RCC 7860 (cell line): Measurements from ENCODE around the gene FBN1.

ENCODE experiments used
- DNase-seq: peaks from one replicate; pipeline ENCODE4 v3.0.0-alpha.2; 2015; ENCODE audit warnings: low spot score
- FAIRE-seq: peaks from 2 replicates; lab custom pipeline; 2012; peaks lifted over from hg19 to GRCh38; lab: Jason Lieb, UNC

FBN1 gene

GRCh38 chr15:48582452-48583247, 62.9 kb downstream of the FBN1 start:
- peak; percentile 12 for DNase-seq
- no peak for FAIRE-seq

DNA sequence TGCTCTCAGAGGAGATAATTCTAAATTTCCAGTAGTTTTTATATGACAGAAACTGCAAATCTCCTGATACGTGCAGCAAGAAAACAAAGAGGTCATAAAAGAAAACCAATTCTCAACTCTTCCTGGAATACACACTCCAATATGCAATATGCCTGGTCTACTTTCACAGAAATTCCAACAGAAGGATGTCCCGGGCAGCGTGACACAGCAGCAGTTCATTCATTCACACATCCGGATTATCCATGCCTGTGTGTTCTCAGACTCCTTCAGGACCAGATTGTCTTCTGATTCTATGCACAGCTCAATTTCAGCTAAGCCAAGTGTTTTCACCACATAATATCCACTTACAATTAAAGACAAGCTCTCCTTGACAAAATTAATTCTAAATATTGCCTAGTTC, 64.3 kb downstream of the FBN1 start:
- FAIRE-seq: no peak
- DNase-seq: no peak

DNA sequence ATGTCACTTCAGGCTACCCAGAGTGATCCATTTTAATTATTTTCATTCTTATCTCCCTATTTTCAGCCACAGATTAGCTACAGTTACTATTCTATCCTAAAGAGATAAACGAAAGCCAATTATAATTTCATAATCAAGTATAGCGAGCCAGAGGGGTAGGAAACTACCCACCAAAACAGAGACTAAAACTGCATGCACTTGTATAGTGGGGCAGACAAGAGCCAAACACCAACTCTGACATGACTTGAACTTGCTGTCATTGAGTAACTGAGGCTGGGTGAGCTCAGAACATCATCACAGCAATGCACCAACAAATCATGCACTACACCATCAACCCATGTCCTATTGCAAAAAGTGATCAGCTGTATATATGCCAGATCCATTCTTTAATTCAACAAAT, 64.8 kb downstream of the FBN1 start:
- FAIRE-seq: no peak
- DNase-seq: no peak

GRCh38 chr15:48579945-48580671, 65.4 kb downstream of the FBN1 start:
- DNase-seq (peak; percentile 35), FAIRE-seq (peak; percentile 35)

DNA sequence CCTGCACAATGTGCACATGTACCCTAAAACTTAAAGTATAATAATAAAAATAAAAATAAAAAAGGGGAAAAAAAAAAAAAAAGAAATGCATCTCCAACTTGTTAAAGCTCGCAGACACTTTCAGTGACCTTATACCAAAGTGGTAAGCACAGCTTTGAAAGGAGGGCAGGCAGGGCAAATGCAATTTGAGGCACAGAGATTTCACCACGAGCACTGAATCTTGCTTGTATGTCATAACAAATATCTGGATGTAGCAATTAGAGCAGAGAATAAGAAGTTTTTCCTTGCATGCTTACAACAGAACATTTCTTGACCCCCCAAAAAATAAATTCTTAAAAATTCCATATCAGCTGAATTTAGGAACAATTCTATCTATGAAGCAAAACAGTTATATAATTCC, 66.5 kb downstream of the FBN1 start:
- DNase-seq (no peak), FAIRE-seq (no peak)

- no peak for FAIRE-seq
Observed at GRCh38 chr15:48577469-48577868, 68.0 kb downstream of the FBN1 start.

DNA sequence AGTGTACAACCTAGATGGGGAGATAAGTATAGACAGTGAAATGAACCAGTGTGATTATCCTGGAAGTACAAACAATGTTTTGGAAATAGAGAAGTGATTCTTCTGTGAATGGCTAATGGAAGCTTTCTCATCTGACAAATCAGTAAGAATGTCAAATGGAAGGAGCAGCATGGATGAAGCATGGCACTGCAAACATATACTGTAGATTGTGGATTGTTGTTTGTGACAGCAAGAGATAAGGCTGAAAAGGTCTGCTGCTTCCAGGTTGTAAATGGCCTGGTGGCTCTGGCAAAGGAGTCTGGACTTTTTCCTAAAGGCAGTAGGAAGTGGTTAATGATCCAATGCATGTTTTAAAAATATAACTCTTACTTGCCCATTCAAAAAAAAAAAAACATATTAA, 71.3 kb downstream of the FBN1 start:
- DNase-seq (no peak), FAIRE-seq (no peak)

More at GRCh38 chr15:48577469-48577868, 68.0 kb downstream of the FBN1 start:
- DNase-seq: no peak

DNA sequence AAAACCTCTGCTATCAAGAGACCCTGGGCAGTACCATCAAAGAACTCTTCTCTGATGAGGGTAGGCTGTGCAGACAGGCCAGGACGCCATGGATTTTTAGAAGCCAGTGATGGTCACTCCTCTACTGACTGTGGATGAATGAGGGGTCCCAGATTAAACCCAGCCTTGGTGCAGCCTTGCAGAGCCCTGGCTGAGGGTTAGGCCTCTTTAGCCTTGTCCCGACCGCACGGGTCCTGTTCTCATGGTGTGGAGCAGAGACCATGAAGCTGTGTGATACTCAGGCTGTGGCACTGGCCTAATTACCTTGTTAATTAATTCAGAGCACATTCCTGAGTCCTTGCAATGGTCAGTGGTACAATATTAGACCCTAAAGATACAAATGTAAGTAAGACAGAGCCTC, 71.7 kb downstream of the FBN1 start:
- DNase-seq (no peak), FAIRE-seq (no peak)

DNA sequence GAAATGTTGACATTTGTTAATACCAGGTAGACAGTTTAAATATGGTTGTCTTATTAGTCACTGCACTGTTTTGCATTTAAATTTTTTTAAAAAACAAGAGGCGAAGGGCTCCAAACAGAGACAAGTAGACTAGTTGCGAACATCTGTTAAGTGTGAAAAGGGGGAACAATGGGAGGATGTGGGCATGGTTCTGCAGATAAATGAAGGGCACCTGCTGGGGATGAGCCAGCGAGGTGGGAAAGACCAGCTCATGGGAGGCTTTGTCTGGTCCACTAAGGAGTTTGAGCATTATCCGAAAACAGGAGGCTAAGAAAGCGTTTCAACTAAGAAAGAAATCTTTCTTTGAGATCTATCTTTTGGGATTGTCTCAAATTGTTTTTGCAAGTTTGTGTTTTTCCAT, 72.7 kb downstream of the FBN1 start:
- no peak for FAIRE-seq
- no peak for DNase-seq

- no peak for FAIRE-seq
- no peak for DNase-seq
Observed at GRCh38 chr15:48571510-48571909, 74.0 kb downstream of the FBN1 start.

GRCh38 chr15:48570822-48571221, 74.7 kb downstream of the FBN1 start:
- DNase-seq (no peak), FAIRE-seq (no peak)

DNA sequence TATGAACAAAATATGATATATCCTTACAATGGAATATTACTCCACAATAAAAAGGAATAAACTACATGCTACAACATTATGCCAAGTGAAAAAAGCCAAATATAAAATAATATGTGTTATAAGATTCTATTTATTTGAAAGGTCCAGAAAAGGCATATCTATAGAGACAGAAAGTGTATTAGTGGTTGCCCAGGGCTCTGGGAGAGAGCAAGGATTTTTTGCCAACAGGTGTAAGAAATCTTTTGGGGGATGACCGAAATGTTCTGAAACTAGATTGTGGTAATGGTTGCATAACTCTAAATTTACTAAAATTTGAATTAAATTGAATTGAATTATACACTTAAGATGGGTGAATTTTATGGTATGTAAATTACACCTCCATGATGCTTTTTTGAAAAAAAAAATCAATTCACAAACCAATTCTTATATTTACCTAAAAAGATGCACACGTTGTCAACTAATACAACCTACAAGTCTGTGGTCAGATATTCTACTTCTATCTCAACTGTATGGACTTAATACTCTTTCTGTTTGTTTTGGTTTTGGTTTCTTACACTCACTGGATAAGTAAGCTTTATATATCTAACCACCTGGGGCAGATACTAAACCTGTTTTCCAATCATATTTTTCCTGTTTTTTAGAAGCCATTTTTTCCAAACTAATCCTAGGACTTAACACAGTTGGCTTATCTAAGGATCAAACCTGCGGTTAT, 75.8 kb downstream of the FBN1 start:
- FAIRE-seq: no peak
- DNase-seq: no peak

- DNase-seq (no peak), FAIRE-seq (no peak)
Observed at GRCh38 chr15:48566668-48567067, 78.8 kb downstream of the FBN1 start.

GRCh38 chr15:48565560-48566482, 79.7 kb downstream of the FBN1 start:
- DNase-seq (no peak), FAIRE-seq (peak; percentile 47)

DNA sequence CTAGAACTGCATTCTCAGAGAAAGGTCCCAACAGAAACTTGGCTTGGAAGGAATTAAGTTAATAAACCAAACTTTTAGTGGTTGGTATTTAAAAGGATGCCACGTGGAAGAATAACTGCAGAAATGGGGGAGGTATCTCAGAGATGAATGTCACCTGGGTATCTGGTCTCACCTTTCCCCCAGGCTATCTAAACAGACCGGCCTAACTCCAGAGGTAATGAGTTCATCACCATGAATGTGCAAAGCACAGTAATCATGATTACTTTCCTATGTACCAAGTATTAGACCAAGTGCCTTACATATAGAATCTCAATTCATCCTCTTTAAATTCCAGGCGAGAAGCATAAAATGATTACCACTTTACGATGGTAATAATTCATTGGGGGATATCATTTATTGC, 80.8 kb downstream of the FBN1 start:
- no peak for DNase-seq
- no peak for FAIRE-seq

- DNase-seq: no peak
- FAIRE-seq: no peak
Observed at GRCh38 chr15:48563934-48564333, 81.6 kb downstream of the FBN1 start.

- DNase-seq (no peak), FAIRE-seq (no peak)
Observed at GRCh38 chr15:48560321-48561051, 85.0 kb downstream of the FBN1 start.

GRCh38 chr15:48559285-48559684, 86.2 kb downstream of the FBN1 start:
- DNase-seq: no peak
- FAIRE-seq: no peak

GRCh38 chr15:48558226-48558625, 87.3 kb downstream of the FBN1 start:
- FAIRE-seq (no peak), DNase-seq (no peak)

GRCh38 chr15:48557335-48557734, 88.2 kb downstream of the FBN1 start:
- DNase-seq: no peak
- no peak for FAIRE-seq
